ENCODE measurements around the gene ZBTB44.

ZBTB44 gene

DNA sequence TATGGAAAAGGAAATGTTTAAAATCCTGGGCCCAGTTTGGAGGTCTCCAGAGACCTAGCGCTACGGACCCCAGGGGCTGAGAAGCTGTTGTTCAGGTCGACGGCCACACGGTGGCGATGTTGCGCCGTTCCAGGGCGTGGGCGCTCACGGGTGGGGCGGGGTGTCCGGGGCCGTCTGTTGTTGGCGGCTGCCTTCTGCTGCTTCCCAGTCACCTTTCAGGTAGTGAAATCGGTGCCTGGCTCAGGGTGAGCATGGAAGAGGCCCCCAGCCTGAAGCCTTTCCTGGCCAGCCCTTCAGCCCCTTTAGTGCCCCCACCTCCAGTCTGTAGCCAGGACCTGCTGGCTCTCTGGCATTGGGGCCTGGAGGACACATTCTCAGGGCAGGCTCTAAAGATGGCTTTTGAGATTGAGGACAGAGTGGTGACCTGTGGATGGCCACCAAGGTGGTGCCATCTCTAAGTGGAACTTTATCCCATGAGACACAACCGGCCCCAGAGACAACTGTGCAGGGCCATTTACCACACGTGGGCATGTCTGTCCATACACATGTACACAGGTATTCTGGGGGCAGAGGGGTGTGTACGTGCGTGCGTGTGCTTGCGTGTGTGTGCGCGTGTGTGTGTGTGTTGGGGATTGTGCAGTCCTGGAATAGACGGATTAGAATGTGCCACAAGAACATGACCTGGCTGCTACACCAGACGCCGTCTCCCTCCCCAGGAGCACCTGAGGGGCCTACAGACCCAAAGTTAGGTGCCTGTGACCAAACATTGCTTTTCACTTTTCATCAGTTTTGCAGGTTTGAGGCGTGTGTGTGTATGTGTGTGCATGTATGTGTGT, 101.4 kb downstream of the ZBTB44 start:
- peak in 13 of 14 donors; percentile 6 to 74 (median 38) for DNase-seq

DNA sequence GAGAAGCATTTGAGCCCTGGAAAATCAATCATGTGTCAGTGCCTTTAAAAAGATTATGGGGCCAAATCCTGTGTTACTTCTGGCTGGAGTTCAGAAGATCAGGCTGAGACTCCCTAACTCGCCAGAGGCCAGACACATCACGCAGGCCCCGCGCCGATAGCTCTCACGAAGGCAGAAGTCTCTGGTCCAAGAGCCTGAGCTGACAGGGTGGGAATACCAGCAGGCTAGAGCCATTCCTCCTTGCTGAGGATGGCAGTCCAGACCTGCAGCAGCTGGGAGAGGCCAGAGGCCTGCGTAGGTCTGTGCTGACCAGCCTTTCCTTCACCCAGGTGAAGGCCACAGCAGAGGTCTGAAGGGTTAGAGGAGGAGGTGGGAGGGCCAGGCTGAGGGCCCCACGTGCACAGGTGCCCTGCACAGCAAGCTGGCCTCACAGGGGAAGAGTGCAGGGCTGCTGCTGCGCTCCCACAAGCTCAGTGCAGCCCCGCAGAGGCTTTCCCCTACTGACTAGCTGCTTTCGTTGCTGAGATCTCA, 102.2 kb downstream of the ZBTB44 start:
- no peak for DNase-seq

GRCh38 chr11:130211781-130212401, 102.8 kb downstream of the ZBTB44 start:
- DNase-seq, result no peak

GRCh38 chr11:130211144-130211543, 103.6 kb downstream of the ZBTB44 start:
- no peak for DNase-seq

- DNase-seq, result no peak
These were observed 104.5 kb downstream of the ZBTB44 start for GRCh38 chr11:130209954-130210854.

DNA sequence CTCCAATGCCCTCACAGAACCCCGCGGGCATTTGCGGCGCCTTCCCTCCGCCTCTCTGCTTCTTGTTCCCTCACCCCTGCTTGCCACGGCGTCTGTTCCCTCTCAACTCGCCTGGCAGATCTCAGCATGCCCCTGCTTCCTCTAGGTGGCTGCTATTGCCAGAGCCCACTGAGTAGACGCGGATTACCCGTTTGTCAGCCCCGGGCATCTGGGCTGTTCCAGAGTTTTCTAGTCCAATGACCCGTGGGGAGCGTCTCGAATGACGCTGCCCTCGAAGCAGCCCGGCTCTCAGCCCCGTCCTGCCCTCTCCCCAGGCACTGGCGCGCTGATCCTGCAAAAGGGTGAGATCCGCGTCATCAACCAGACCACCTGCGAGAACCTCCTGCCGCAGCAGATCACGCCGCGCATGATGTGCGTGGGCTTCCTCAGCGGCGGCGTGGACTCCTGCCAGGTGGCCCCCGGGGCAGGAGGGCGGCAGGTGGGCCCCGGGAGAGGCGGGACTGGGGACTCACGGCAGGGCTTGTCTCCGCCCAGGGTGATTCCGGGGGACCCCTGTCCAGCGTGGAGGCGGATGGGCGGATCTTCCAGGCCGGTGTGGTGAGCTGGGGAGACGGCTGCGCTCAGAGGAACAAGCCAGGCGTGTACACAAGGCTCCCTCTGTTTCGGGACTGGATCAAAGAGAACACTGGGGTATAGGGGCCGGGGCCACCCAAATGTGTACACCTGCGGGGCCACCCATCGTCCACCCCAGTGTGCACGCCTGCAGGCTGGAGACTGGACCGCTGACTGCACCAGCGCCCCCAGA, 105.4 kb downstream of the ZBTB44 start:
- DNase-seq, result peak in 1 of 14 donors; percentile 52

DNA sequence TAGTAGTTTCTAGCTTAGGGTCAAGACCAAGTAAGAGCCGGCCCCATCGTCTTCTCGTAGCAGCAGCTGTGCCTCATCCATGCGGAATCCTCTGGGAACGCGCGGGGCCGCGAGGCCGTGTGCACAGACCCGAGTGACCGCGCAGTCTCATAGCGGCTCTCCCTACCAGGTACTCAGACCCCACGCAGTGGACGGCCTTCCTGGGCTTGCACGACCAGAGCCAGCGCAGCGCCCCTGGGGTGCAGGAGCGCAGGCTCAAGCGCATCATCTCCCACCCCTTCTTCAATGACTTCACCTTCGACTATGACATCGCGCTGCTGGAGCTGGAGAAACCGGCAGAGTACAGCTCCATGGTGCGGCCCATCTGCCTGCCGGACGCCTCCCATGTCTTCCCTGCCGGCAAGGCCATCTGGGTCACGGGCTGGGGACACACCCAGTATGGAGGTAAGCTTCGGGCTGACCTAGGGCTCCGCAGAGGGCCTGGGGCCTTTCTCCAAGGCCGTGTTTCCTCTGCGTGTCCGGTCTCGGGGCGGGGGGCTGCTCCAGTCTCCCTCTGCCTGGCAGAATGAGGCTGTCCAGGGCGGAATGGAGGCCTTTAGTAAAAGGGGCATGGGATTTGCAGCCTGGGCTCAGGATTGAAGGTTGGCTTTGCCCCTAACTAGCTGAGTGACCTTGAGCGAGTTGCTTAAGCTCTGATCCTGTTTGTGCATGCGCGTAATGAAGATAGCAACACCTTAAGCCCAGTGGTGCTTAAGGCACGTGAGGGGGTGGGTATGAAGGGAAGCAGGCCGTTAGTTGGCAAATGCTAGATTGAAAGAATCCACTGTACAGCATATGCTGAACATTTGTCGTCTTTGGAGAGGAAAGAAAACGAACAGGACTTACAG, 106.2 kb downstream of the ZBTB44 start:
- DNase-seq, result peak in 1 of 14 donors; percentile 52

DNA sequence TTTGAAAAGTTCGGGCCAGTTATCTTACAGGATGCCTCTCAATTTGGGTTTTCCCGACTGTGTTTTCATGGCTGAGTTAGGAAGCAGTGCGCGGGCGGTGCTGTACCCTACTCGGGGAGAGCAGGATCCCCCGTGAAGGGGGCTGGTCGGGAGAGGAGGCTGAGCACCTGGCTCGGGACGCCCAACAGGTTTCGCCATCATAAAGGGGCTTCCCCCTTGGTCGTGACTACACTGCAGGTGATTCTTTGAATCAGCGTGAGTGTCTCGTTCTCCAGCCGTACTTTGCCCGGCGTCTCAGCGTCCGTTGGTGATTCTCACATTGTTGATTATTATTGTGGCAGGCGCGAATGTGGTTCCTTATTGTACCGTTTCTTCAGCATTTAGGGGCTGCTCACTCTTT, 108.6 kb downstream of the ZBTB44 start:
- DNase-seq, result no peak

- DNase-seq, result no peak
These were observed 110.0 kb downstream of the ZBTB44 start for GRCh38 chr11:130204703-130205095.

- no peak for DNase-seq
These were observed 110.7 kb downstream of the ZBTB44 start for GRCh38 chr11:130203766-130204702.

DNA sequence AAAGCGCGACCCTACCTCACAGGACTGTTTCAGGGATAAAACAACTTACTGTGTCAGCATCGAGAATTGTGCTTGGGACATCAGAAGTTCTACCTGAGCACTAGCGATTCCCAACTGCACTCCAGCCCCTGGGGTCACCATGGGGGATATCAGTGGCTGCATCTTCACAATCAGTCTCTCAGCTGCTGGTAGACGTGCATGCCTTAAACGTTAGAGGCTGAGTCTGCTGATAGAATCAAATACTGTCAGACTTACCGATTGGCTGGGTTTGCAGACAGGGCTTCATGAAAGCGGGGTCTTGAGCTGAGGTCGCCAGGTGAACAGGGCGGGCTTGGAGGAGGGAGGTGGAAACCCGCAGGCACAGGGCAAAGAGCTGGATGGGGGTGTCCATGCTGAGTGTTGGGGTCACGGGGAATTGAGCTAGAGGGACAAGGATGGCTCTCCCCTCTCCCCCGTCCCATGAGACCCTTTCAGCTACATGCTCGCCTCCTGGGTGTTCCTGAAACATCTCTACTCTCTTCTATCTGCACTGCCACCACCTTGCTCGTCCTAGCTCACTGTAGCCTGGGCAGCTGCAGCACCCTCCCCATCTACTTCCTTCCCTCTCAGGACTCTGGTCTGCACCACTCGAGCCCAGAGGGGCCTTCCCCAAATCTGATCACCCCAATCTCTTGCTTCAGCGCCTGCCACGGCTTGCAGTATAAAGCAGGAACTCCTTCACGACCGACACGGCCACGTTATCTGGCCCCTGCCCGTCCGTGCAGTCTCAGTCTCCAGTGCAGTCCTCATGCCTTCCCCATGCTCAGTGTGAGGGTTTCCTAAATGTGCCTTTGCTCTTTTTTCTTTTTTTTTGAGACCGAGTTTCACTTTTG, 111.7 kb downstream of the ZBTB44 start:
- DNase-seq, result no peak

- DNase-seq, result no peak
These were observed 112.5 kb downstream of the ZBTB44 start for GRCh38 chr11:130202009-130202817.

- no peak for DNase-seq
These were observed 113.7 kb downstream of the ZBTB44 start for GRCh38 chr11:130201026-130201425.

DNA sequence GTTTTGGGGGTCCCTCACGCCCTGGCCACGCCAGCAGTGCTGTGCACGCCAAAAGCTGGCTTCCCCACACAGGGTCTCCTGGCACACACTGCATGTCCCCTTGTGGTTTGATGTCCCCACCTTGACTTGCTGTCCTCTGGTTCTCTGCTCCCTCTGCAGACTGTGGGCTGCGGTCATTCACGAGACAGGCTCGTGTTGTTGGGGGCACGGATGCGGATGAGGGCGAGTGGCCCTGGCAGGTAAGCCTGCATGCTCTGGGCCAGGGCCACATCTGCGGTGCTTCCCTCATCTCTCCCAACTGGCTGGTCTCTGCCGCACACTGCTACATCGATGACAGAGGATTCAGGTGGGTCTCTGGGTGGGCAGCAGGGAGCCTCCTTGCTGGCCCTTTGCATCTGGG, 114.9 kb downstream of the ZBTB44 start:
- DNase-seq, result no peak

DNA sequence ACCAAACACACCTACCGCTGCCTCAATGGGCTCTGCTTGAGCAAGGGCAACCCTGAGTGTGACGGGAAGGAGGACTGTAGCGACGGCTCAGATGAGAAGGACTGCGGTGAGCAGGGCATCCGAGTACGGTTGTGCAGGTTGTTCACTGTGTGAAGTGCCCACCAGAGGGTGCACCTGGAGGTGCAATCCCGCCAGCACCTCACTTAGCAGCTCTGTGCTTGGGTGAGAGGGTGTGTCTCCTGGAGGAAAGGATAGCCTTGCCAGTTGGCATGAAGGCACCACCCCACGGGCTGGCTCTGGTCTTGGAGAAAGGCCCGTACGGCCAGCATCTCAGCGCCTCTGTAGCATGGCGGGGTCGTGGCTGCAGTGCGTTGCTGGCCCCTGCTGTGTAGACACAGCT, 115.8 kb downstream of the ZBTB44 start:
- DNase-seq, result no peak

DNA sequence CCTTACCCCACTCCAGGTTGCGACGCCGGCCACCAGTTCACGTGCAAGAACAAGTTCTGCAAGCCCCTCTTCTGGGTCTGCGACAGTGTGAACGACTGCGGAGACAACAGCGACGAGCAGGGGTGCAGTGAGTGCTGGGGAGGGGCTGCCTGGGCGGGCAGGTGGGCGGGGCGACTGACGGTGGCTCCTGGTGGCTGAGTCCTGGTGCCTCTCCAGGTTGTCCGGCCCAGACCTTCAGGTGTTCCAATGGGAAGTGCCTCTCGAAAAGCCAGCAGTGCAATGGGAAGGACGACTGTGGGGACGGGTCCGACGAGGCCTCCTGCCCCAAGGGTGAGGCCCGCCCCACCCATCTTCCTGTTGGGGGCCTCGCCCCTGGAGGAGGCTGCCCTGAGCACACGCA, 116.4 kb downstream of the ZBTB44 start:
- DNase-seq, result no peak

GRCh38 chr11:130197386-130198035, 117.2 kb downstream of the ZBTB44 start:
- DNase-seq, result no peak

Measured in C1 segment of cervical spinal cord (tissue), 14 donors.